Pulmonary artery endothelial cell (primary cell): Measurements from ENCODE around the gene PRKCA. TPM values are rescaled to one million over a fixed set of nuclear protein-coding genes. Genes with fewer than 3 reads are reported as not detected.
"Not testable (repeated sequence)": the region's sequence is repeated elsewhere in the genome, so short reads cannot be mapped to it uniquely, and the experiment has no call there.

Experiments
- DNase-seq: peaks from one replicate; pipeline ENCODE4 v3.0.0-alpha.2; 2011; ENCODE audit warnings: low read depth, low spot score
- total RNA-seq: library from RNA; depleted of rRNA; stranded (reverse); fragments of >200 nt; gene quantifications from 2 replicates; pipeline ENCODE4 v1.2.3, GENCODE V29; 2014

Gene PRKCA
- total RNA-seq, 1 donor from 2014 or later = 10.8 TPM

- DNase-seq = no peak
Measured at GRCh38 chr17:66706851-66707450, 404.5 kb downstream of the PRKCA start.

GRCh38 chr17:66711401-66711800 is 409.0 kb downstream of the PRKCA start:
- DNase-seq = no peak

- DNase-seq = no peak
Measured at GRCh38 chr17:66711881-66712321, 409.5 kb downstream of the PRKCA start.

GRCh38 chr17:66712453-66712852 is 410.0 kb downstream of the PRKCA start:
- no peak for DNase-seq

GRCh38 chr17:66713021-66713532 is 410.7 kb downstream of the PRKCA start:
- DNase-seq = not testable (repeated sequence)

- DNase-seq = no peak
Measured at GRCh38 chr17:66713533-66714042, 411.2 kb downstream of the PRKCA start.

- DNase-seq = no peak
Measured at GRCh38 chr17:66714046-66715023, 411.9 kb downstream of the PRKCA start.

- no peak for DNase-seq
Measured at GRCh38 chr17:66715076-66715675, 412.8 kb downstream of the PRKCA start.

- peak; percentile 29 for DNase-seq
Measured at GRCh38 chr17:66715745-66716156, 413.3 kb downstream of the PRKCA start.

GRCh38 chr17:66716236-66717026 is 414.0 kb downstream of the PRKCA start:
- DNase-seq = no peak

GRCh38 chr17:66717641-66718058 is 415.2 kb downstream of the PRKCA start:
- DNase-seq = no peak

- no peak for DNase-seq
Measured at GRCh38 chr17:66720027-66720426, 417.6 kb downstream of the PRKCA start.

- DNase-seq = no peak
Measured at GRCh38 chr17:66720567-66720966, 418.2 kb downstream of the PRKCA start.

- DNase-seq = no peak
Measured at GRCh38 chr17:66722341-66722740, 419.9 kb downstream of the PRKCA start.

- no peak for DNase-seq
Measured at GRCh38 chr17:66724581-66725341, 422.3 kb downstream of the PRKCA start.

GRCh38 chr17:66725438-66725837 is 423.0 kb downstream of the PRKCA start:
- not testable (repeated sequence) for DNase-seq

- DNase-seq = no peak
Measured at GRCh38 chr17:66725956-66726355, 423.5 kb downstream of the PRKCA start.

GRCh38 chr17:66726371-66726770 is 424.0 kb downstream of the PRKCA start:
- DNase-seq = no peak

GRCh38 chr17:66726846-66727245 is 424.4 kb downstream of the PRKCA start:
- no peak for DNase-seq
